ENCODE results near the gene FAM120AOS.
A peak's percentile ranks its signal among the peaks of the same experiment; 100 is the strongest.

The FAM120AOS gene

DNA sequence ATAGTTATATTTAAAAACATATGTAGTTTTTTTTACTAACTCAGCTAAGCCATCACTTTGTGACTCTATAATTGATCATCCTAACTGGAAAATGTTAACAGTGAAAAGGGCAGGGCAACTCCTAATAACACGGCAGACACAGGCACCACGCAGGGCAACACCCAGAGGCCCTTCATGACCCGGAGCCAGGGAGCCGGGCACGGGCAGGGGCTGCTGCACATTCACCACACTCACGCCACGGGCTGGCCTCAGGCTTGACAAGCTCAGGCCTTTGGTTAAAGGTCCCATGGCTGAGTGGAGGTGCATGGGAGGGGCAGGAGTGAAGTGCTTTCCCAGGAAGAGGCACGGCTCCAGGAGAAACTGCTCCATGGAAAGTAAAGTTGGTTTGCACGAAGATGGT is 54.9 kb downstream of the FAM120AOS start:
- ChIA-PET POLR2A (no interaction called here), CTCF (no interaction called here)
- no peak overlapping the region for H3K27ac ChIP-seq (ENCODE audit: extremely low read depth, low read depth, low read length)

DNA sequence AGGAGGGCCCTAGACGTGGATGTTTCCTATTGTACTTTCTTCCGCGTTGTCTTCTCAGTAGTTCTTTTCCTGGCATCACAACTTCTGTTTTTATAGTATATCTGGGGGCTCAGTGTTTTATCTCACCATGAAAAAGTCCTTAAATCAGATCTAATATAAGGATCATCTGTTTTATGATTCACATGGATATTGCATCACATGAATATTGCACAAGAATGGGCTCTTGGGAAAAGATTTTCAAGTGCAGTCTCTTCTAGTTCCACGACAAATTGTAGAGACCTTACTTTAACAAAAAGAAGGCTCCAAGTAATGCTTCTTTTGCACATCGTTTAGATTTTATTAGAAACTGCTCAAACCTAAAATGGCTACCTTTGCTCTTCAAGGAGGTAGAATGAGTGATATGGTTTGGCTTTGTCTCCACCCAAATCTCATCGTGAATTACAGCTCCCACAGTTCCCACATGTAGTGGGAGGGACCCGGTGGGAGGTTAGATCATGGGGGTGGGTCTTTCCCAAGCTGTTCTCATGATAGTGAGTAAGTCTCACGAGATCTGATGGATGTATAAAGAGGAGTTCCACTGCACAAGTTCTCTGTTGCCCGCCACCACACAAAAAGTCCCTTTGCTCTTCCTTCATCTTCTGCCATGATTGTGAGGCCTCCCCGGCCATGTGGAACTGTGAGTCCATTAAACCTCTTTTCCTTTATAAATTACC is 55.6 kb downstream of the FAM120AOS start:
- no peaks in the 10 kb centered on the region for H3K9me3 ChIP-seq (ENCODE audit: control insufficient read depth, insufficient read depth, low read depth, low read length)
- H3K4me3 ChIP-seq (ENCODE audit: low read depth, low read length): no peak overlapping the region
- H3K4me1 ChIP-seq (ENCODE audit: control insufficient read depth, insufficient read depth, low read length): no peaks in the 10 kb centered on the region
- ChIA-PET CTCF (no interaction called here), POLR2A (no interaction called here)
- TF ChIP-seq MZF1 (tag by site-specific recombination; IDR thresholded peaks at IDR 0.05; ENCODE audit: borderline replicate concordance) (no peak), ZBTB8A (tag by site-specific recombination; IDR thresholded peaks at IDR 0.05) (no peak), EGR2 (tag by site-specific recombination; IDR thresholded peaks at IDR 0.05; ENCODE audit: low read depth) (peak; percentile 33; the same call in 1 of the 2 replicates), ZFHX2 (tag by site-specific recombination; conservative IDR thresholded peaks at IDR 0.05) (peak; percentile 33; the same call in 1 of the 2 replicates), ZNF350 (tag by site-specific recombination; IDR thresholded peaks at IDR 0.05) (no peak), ZSCAN30 (tag by site-specific recombination; IDR thresholded peaks at IDR 0.05) (no peak), ZNF76 (tag by site-specific recombination; IDR thresholded peaks at IDR 0.05; ENCODE audit: borderline replicate concordance, low read depth) (no peak), ZNF2 (tag by site-specific recombination; IDR thresholded peaks at IDR 0.05) (no peak)
- TF ChIP-seq, protein P1, sequence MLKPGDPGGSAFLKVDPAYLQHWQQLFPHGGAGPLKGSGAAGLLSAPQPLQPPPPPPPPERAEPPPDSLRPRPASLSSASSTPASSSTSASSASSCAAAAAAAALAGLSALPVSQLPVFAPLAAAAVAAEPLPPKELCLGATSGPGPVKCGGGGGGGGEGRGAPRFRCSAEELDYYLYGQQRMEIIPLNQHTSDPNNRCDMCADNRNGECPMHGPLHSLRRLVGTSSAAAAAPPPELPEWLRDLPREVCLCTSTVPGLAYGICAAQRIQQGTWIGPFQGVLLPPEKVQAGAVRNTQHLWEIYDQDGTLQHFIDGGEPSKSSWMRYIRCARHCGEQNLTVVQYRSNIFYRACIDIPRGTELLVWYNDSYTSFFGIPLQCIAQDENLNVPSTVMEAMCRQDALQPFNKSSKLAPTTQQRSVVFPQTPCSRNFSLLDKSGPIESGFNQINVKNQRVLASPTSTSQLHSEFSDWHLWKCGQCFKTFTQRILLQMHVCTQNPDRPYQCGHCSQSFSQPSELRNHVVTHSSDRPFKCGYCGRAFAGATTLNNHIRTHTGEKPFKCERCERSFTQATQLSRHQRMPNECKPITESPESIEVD (tag by site-specific recombination; IDR thresholded peaks at IDR 0.05): no peak
- TF ChIP-seq, protein P2, sequence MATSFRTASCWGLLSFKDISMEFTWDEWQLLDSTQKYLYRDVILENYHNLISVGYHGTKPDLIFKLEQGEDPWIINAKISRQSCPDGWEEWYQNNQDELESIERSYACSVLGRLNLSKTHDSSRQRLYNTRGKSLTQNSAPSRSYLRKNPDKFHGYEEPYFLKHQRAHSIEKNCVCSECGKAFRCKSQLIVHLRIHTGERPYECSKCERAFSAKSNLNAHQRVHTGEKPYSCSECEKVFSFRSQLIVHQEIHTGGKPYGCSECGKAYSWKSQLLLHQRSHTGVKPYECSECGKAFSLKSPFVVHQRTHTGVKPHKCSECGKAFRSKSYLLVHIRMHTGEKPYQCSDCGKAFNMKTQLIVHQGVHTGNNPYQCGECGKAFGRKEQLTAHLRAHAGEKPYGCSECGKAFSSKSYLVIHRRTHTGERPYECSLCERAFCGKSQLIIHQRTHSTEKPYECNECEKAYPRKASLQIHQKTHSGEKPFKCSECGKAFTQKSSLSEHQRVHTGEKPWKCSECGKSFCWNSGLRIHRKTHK (tag by site-specific recombination; IDR thresholded peaks at IDR 0.05): no peak
- H3K27ac ChIP-seq (ENCODE audit: extremely low read depth, low read depth, low read length): no peak overlapping the region
- H3K36me3 ChIP-seq (ENCODE audit: control insufficient read depth in 2 of 2, insufficient read depth in 1 of 2, low read length in 2 of 2): no peaks in the 10 kb centered on the region

More for the DNA sequence above, 54.9 kb downstream of the FAM120AOS start:
- no peak overlapping the region for H3K4me3 ChIP-seq (ENCODE audit: low read depth, low read length)
- no peaks in the 10 kb centered on the region for H3K9me3 ChIP-seq (ENCODE audit: control insufficient read depth, insufficient read depth, low read depth, low read length)
- TF ChIP-seq KLF8 (tag by site-specific recombination; IDR thresholded peaks at IDR 0.05) (no peak), ZNF10 (tag by site-specific recombination; IDR thresholded peaks at IDR 0.05) (no peak), ZBTB1 (tag by site-specific recombination; IDR thresholded peaks at IDR 0.05) (no peak), ZNF76 (tag by site-specific recombination; IDR thresholded peaks at IDR 0.05; ENCODE audit: borderline replicate concordance, low read depth) (no peak), ZNF610 (tag by site-specific recombination; IDR thresholded peaks at IDR 0.05; ENCODE audit: borderline replicate concordance) (no peak), ZNF239 (tag by site-specific recombination; IDR thresholded peaks at IDR 0.05) (no peak), PRDM1 (tag by site-specific recombination; IDR thresholded peaks at IDR 0.05) (no peak), ZNF169 (tag by site-specific recombination; IDR thresholded peaks at IDR 0.05) (no peak), ZSCAN23 (tag by site-specific recombination; IDR thresholded peaks at IDR 0.05) (no peak), WT1 (tag by site-specific recombination; IDR thresholded peaks at IDR 0.05) (no peak), ZNF335 (tag by site-specific recombination; conservative IDR thresholded peaks at IDR 0.05) (no peak), ZNF600 (tag by site-specific recombination; IDR thresholded peaks at IDR 0.05) (no peak), ZNF677 (tag by site-specific recombination; IDR thresholded peaks at IDR 0.05) (no peak), ZBTB21 (tag by site-specific recombination; IDR thresholded peaks at IDR 0.05) (no peak), YY1 (tag by site-specific recombination; IDR thresholded peaks at IDR 0.05) (no peak), ZNF701 (tag by site-specific recombination; IDR thresholded peaks at IDR 0.05) (no peak)
- TF ChIP-seq, protein P3, sequence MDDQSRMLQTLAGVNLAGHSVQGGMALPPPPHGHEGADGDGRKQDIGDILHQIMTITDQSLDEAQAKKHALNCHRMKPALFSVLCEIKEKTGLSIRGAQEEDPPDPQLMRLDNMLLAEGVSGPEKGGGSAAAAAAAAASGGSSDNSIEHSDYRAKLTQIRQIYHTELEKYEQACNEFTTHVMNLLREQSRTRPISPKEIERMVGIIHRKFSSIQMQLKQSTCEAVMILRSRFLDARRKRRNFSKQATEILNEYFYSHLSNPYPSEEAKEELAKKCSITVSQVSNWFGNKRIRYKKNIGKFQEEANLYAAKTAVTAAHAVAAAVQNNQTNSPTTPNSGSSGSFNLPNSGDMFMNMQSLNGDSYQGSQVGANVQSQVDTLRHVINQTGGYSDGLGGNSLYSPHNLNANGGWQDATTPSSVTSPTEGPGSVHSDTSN (CRISPR knock-in tag; IDR thresholded peaks at IDR 0.05): no peak
- TF ChIP-seq, protein P4, sequence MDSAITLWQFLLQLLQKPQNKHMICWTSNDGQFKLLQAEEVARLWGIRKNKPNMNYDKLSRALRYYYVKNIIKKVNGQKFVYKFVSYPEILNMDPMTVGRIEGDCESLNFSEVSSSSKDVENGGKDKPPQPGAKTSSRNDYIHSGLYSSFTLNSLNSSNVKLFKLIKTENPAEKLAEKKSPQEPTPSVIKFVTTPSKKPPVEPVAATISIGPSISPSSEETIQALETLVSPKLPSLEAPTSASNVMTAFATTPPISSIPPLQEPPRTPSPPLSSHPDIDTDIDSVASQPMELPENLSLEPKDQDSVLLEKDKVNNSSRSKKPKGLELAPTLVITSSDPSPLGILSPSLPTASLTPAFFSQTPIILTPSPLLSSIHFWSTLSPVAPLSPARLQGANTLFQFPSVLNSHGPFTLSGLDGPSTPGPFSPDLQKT (IDR thresholded peaks at IDR 0.05; ENCODE audit: borderline replicate concordance, low read depth, low read length): no peak
- TF ChIP-seq, protein P5, sequence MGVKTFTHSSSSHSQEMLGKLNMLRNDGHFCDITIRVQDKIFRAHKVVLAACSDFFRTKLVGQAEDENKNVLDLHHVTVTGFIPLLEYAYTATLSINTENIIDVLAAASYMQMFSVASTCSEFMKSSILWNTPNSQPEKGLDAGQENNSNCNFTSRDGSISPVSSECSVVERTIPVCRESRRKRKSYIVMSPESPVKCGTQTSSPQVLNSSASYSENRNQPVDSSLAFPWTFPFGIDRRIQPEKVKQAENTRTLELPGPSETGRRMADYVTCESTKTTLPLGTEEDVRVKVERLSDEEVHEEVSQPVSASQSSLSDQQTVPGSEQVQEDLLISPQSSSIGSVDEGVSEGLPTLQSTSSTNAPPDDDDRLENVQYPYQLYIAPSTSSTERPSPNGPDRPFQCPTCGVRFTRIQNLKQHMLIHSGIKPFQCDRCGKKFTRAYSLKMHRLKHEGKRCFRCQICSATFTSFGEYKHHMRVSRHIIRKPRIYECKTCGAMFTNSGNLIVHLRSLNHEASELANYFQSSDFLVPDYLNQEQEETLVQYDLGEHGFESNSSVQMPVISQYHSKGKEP (tag by site-specific recombination; IDR thresholded peaks at IDR 0.05): no peak
- no peaks in the 10 kb centered on the region for H3K36me3 ChIP-seq (ENCODE audit: control insufficient read depth in 2 of 2, insufficient read depth in 1 of 2, low read length in 2 of 2)
- no peaks in the 10 kb centered on the region for H3K4me1 ChIP-seq (ENCODE audit: control insufficient read depth, insufficient read depth, low read length)

Measured in HEK293 (cell line).